PC-9 (cell line): ENCODE measurements around the gene PSME4. TPM values are rescaled to one million over a fixed set of nuclear protein-coding genes. Genes with fewer than 3 reads are reported as not detected.

Source experiments
- BruUV-seq: library from RNA; stranded (reverse); fragments of 400-500 nt; replicated peaks from 2 replicates; lab custom pipeline; 2021; lab: Mats Ljungman, UMichigan
- CTCF ChIA-PET: fragments of 300-600 bp; sonication (Branson Sonifier 250); formaldehyde crosslinking; loops from one replicate; lab custom pipeline; 2022; ENCODE audit warnings: antibody characterized with exemption; lab: Charles Lee
- POLR2A ChIA-PET: fragments of 300-600 bp; sonication (Branson Sonifier 250); formaldehyde crosslinking; loops from one replicate; lab custom pipeline; 2022; ENCODE audit warnings: antibody characterized with exemption; ENCODE audit not compliant: unreplicated experiment; lab: Charles Lee
- DNase-seq, 2 experiments: peaks; one replicate each; pipeline versions ENCODE4 v3.0.0 to v3.0.0-alpha.2; 2015 to 2022; ENCODE audit warnings: mixed read lengths in 1 of 2
- H2AFZ ChIP-seq: fragments of 200-600 bp; sonication (generic); 2 replicates; pipeline ENCODE4 v1.8.1; 2017; ENCODE audit warnings: antibody characterized with exemption
- H3F3A ChIP-seq: fragments of 200-600 bp; sonication (generic); 2 replicates; pipeline ENCODE4 v1.8.1; 2017; ENCODE audit warnings: antibody characterized with exemption, mild to moderate bottlenecking, low read depth; ENCODE audit not compliant: insufficient read depth
- H3K27ac ChIP-seq: fragments of 200-600 bp; sonication (generic); 2 replicates; pipeline ENCODE4 v1.6.1; 2016; ENCODE audit warnings: mixed run types
- H3K27me3 ChIP-seq: fragments of 200-600 bp; sonication (generic); 2 replicates; pipeline ENCODE4 v1.6.1; 2016; ENCODE audit warnings: low read depth, mixed run types; ENCODE audit not compliant: insufficient read depth
- H3K36me3 ChIP-seq: fragments of 200-600 bp; sonication (generic); 2 replicates; pipeline ENCODE4 v1.6.1; 2016; ENCODE audit warnings: low read depth, mixed run types
- H3K4me1 ChIP-seq: fragments of 200-600 bp; sonication (generic); replicated peaks from 2 replicates; pipeline ENCODE4 v1.6.1; 2016; ENCODE audit warnings: mixed run types; ENCODE audit not compliant: insufficient read depth
- H3K4me2 ChIP-seq: fragments of 200-600 bp; sonication (generic); 2 replicates; pipeline ENCODE4 v1.6.1; 2017; ENCODE audit warnings: mixed run types
- H3K4me3 ChIP-seq: fragments of 200-600 bp; sonication (generic); 2 replicates; pipeline ENCODE4 v1.6.1; 2016; ENCODE audit warnings: mixed run types
- H3K79me2 ChIP-seq: fragments of 200-600 bp; sonication (generic); 2 replicates; pipeline ENCODE4 v1.6.1; 2017; ENCODE audit warnings: low read depth, mixed run types
- H3K9me2 ChIP-seq: fragments of 200-600 bp; sonication (generic); 2 replicates; pipeline ENCODE4 v1.8.1; 2017; ENCODE audit warnings: mild to moderate bottlenecking; ENCODE audit not compliant: insufficient read depth
- H3K9me3 ChIP-seq: fragments of 200-600 bp; sonication (generic); 2 replicates; pipeline ENCODE4 v1.8.1; 2016; ENCODE audit warnings: low read depth; ENCODE audit not compliant: insufficient read depth
- H4K20me1 ChIP-seq: fragments of 200-600 bp; sonication (generic); 2 replicates; pipeline ENCODE4 v1.8.1; 2017; ENCODE audit not compliant: insufficient read depth
- EZH2 ChIP-seq: fragments of 200-600 bp; sonication (generic); IDR thresholded peaks from 2 replicates; pipeline ENCODE4 v1.8.0; 2017; ENCODE audit warnings: antibody characterized with exemption, low read depth
- intact Hi-C: fragments of 100-400 bp; cut with micrococcal nuclease; formaldehyde crosslinking; loops from one replicate; pipeline ENCODE4 v1.10.0; 2022; ENCODE audit not compliant: unreplicated experiment
- total RNA-seq: library from RNA; stranded (reverse); gene quantifications from 2 replicates; pipeline ENCODE4 v1.2.3, GENCODE V29; 2021
- TF ChIP-seq, protein P1 (sequence below): fragments of 200-600 bp; sonication (generic); conservative IDR thresholded peaks from 2 replicates; pipeline ENCODE4 v1.6.1; 2017; ENCODE audit warnings: mixed run types, antibody characterized with exemption, mild to moderate bottlenecking, moderate library complexity

The PSME4 gene
- total RNA-seq, 1 experiment from 2014 or later: 99.5 TPM

DNA sequence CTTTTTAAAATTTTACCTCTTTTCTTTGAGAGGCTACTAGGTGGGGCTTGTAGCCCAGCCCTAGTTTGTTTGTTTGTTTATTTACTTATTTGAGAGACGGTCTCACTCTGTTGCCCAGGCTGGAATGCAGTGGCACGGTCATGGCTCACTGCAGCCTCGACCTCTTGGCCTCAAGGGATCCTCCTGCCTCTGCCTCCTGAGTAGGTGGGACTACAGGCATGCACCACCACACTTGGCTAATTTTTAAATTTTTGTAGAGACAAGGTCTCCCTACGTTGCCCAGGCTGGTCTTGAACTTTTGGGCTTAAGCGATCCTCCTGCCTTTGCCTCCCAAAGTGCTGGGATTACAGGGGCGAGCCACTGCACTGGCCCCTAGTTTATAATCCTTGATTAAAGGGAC lies 149.0 kb downstream of the PSME4 start:
- BruUV-seq: no TSS peak
- H3K27ac ChIP-seq: no peak overlapping the region
- no peak overlapping the region for H3K4me3 ChIP-seq
- no peaks in the 10 kb centered on the region for H3K9me2 ChIP-seq
- H3K9me3 ChIP-seq: no peaks in the 10 kb centered on the region
- CTCF ChIA-PET: no interaction called here
- H3K4me2 ChIP-seq: no peak overlapping the region
- no peaks in the 10 kb centered on the region for H3K4me1 ChIP-seq
- H3K79me2 ChIP-seq: no peaks in the 10 kb centered on the region
- POLR2A ChIA-PET: no interaction called here
- H2AFZ ChIP-seq: no peak overlapping the region
- DNase-seq: no peak
- TF ChIP-seq EZH2: no peak
- TF ChIP-seq, protein P1, sequence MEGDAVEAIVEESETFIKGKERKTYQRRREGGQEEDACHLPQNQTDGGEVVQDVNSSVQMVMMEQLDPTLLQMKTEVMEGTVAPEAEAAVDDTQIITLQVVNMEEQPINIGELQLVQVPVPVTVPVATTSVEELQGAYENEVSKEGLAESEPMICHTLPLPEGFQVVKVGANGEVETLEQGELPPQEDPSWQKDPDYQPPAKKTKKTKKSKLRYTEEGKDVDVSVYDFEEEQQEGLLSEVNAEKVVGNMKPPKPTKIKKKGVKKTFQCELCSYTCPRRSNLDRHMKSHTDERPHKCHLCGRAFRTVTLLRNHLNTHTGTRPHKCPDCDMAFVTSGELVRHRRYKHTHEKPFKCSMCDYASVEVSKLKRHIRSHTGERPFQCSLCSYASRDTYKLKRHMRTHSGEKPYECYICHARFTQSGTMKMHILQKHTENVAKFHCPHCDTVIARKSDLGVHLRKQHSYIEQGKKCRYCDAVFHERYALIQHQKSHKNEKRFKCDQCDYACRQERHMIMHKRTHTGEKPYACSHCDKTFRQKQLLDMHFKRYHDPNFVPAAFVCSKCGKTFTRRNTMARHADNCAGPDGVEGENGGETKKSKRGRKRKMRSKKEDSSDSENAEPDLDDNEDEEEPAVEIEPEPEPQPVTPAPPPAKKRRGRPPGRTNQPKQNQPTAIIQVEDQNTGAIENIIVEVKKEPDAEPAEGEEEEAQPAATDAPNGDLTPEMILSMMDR: no peak
- intact Hi-C loops: no loop called here
- 0 out of 2 replicates have a peak, but pooled peaks cover 7% of the 10 kb centered on the region for H3K36me3 ChIP-seq
- no peaks in the 10 kb centered on the region; the same call in 1 of the 2 replicates for H4K20me1 ChIP-seq
- H3K27me3 ChIP-seq: no peaks in the 10 kb centered on the region
- H3F3A ChIP-seq: peaks cover 14% of the 10 kb centered on the region; the same call in 1 of the 2 replicates

DNA sequence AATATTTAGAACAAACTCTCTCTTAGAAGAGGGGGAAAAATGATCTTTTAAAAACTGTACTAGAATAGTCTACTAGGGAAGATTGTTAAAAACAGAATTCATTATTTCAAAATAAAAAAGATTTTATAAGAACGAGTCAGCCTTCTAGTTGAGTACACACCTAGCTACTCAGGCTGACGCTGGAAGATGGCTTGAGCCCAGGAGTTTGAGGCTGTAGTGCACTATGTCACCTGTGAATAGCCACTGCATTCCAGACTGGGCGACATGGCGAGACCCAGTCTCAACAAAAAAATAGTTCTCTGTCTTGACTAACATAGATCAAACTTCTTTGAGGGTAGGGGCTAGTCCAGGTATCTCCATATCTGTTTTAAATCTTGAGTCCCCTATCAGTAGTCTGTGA lies 150.1 kb downstream of the PSME4 start:
- intact Hi-C loops: no loop called here
- Histone ChIP-seq H3K36me3 (peaks cover 13% of the 10 kb centered on the region; the same call in 1 of the 2 replicates), H3K9me3 (no peaks in the 10 kb centered on the region), H3K4me2 (no peak overlapping the region), H3F3A (peaks cover 9% of the 10 kb centered on the region; the same call in 1 of the 2 replicates), H3K4me1 (no peaks in the 10 kb centered on the region), H3K4me3 (no peak overlapping the region), H2AFZ (no peak overlapping the region), H4K20me1 (no peaks in the 10 kb centered on the region; the same call in 1 of the 2 replicates), H3K9me2 (no peaks in the 10 kb centered on the region), H3K27me3 (no peaks in the 10 kb centered on the region), H3K79me2 (no peaks in the 10 kb centered on the region), H3K27ac (no peak overlapping the region)
- CTCF ChIA-PET: no interaction called here
- BruUV-seq: no TSS peak
- TF ChIP-seq EZH2: no peak
- TF ChIP-seq, protein P1: no peak
- peak in 1 of 2 experiments; percentile 57 for DNase-seq
- POLR2A ChIA-PET: no interaction called here

DNA sequence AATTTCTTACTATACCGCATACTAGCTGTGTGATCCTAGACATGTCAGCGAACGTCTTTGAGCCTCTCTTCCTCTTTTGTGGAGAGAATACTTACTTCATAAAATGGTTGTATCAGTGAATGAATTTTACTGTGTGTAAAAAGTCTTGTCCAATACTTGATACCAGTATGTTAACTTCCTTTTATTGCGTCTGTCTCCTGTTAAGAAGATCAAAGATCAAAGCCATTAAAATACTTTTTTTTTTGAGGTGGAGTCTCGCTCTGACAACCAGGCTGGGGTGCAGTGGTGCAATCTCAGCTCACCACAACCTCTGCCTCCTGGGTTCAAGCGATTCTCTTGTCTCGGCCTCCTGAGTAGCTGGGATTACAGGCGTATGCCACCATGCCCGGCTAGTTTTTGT lies 150.7 kb downstream of the PSME4 start:
- CTCF ChIA-PET: no interaction called here
- no peak for DNase-seq
- H3K36me3 ChIP-seq: peaks cover 18% of the 10 kb centered on the region; the same call in 1 of the 2 replicates
- peaks cover 9% of the 10 kb centered on the region; the same call in 1 of the 2 replicates for H3F3A ChIP-seq
- no peaks in the 10 kb centered on the region for H3K79me2 ChIP-seq
- H3K4me2 ChIP-seq: no peak overlapping the region
- TF ChIP-seq, protein P1: no peak
- no peak for TF ChIP-seq EZH2
- no peaks in the 10 kb centered on the region for H3K27me3 ChIP-seq
- intact Hi-C loops: no loop called here
- no peaks in the 10 kb centered on the region for H3K4me1 ChIP-seq
- no peak overlapping the region for H3K27ac ChIP-seq
- POLR2A ChIA-PET: no interaction called here
- H3K9me3 ChIP-seq: no peaks in the 10 kb centered on the region
- no peaks in the 10 kb centered on the region; the same call in 1 of the 2 replicates for H4K20me1 ChIP-seq
- H2AFZ ChIP-seq: no peak overlapping the region
- no TSS peak for BruUV-seq
- no peaks in the 10 kb centered on the region for H3K9me2 ChIP-seq
- no peak overlapping the region for H3K4me3 ChIP-seq
